ENCODE measurements around the gene TCAIM.
"Not testable (repeated sequence)": the region's sequence is repeated elsewhere in the genome, so short reads cannot be mapped to it uniquely, and the experiment has no call there.

Gene TCAIM

GRCh38 chr3:44416031-44417030 lies 77.8 kb downstream of the TCAIM start:
- DNase-seq: no peak

- DNase-seq: not testable (repeated sequence)
Observed at GRCh38 chr3:44418118-44418517, 79.6 kb downstream of the TCAIM start.

- no peak for DNase-seq
Observed at GRCh38 chr3:44418549-44418948, 80.0 kb downstream of the TCAIM start.

- no peak for DNase-seq
Observed at GRCh38 chr3:44419116-44419922, 80.8 kb downstream of the TCAIM start.

- no peak for DNase-seq
Observed at GRCh38 chr3:44419923-44420650, 81.5 kb downstream of the TCAIM start.

- DNase-seq: no peak
Observed at GRCh38 chr3:44420676-44421075, 82.1 kb downstream of the TCAIM start.

GRCh38 chr3:44421280-44421679 lies 82.7 kb downstream of the TCAIM start:
- no peak for DNase-seq

- DNase-seq: no peak
Observed at GRCh38 chr3:44424758-44425157, 86.2 kb downstream of the TCAIM start.

GRCh38 chr3:44427683-44428082 lies 89.1 kb downstream of the TCAIM start:
- no peak for DNase-seq

- no peak for DNase-seq
Observed at GRCh38 chr3:44428910-44429309, 90.3 kb downstream of the TCAIM start.

GRCh38 chr3:44429459-44429858 lies 90.9 kb downstream of the TCAIM start:
- no peak for DNase-seq

GRCh38 chr3:44430466-44430865 lies 91.9 kb downstream of the TCAIM start:
- DNase-seq: no peak

- DNase-seq: no peak
Observed at GRCh38 chr3:44434834-44435510, 96.4 kb downstream of the TCAIM start.

- no peak for DNase-seq
Observed at GRCh38 chr3:44436181-44436580, 97.6 kb downstream of the TCAIM start.

GRCh38 chr3:44437800-44438199 lies 99.2 kb downstream of the TCAIM start:
- DNase-seq: no peak

GRCh38 chr3:44439499-44440295 lies 101.1 kb downstream of the TCAIM start:
- peak; percentile 73 for DNase-seq

GRCh38 chr3:44442596-44443309 lies 104.2 kb downstream of the TCAIM start:
- DNase-seq: no peak

GRCh38 chr3:44444437-44444836 lies 105.9 kb downstream of the TCAIM start:
- DNase-seq: no peak

GRCh38 chr3:44444896-44445691 lies 106.5 kb downstream of the TCAIM start:
- DNase-seq: no peak

GRCh38 chr3:44445786-44446185 lies 107.2 kb downstream of the TCAIM start:
- DNase-seq: no peak
